WTC11 (cell line): ENCODE measurements around the gene PKHD1. TPM values are rescaled to one million over a fixed set of nuclear protein-coding genes. Genes with fewer than 3 reads are reported as not detected.

Experiments
- total RNA-seq: library from RNA; stranded (reverse); gene quantifications from 3 replicates; pipeline ENCODE4 v1.2.3, GENCODE V29; 2021

PKHD1 gene
- total RNA-seq, 1 experiment from 2014 or later = 0.15 TPM

Other genes with a start within 250 kb of the PKHD1 start
- gene IL17A, start 98.8 kb upstream of the PKHD1 start, total RNA-seq = not detected in 3 replicates
- gene IL17F, start 156.9 kb upstream of the PKHD1 start, total RNA-seq = not detected in 3 replicates
- gene MCM3, start 197.1 kb upstream of the PKHD1 start, total RNA-seq = 252 to 276 TPM (median 253 TPM) in 3 replicates